CD4-positive, alpha-beta memory T cell (primary cell): ENCODE results near the gene VARS1. TPM values are rescaled to one million over a fixed set of nuclear protein-coding genes. Genes with fewer than 3 reads are reported as not detected.

Experiments
- CTCF ChIA-PET: fragments of 350-600 bp; sonication (Branson Sonifier 250); formaldehyde crosslinking; loops from one replicate; lab custom pipeline; 2021; ENCODE audit warnings: inconsistent platforms; ENCODE audit not compliant: partially characterized antibody; lab: Charles Lee
- POLR2A ChIA-PET: fragments of 350-600 bp; sonication (Branson Sonifier 250); formaldehyde crosslinking; loops from one replicate; lab custom pipeline; 2021; ENCODE audit not compliant: partially characterized antibody; lab: Charles Lee
- DNase-seq, 5 donors: peaks; one replicate each; pipeline versions ENCODE4 v3.0.0 to v3.0.0-alpha.2; 2020 to 2022; ENCODE audit warnings: mixed read lengths in 1 of 5
- H3K27ac ChIP-seq: one replicate; pipeline ENCODE4 v1.7.0; 2013; ENCODE audit warnings: low read depth, low read length
- H3K27me3 ChIP-seq: 2 replicates; pipeline ENCODE4 v1.7.0; 2013; ENCODE audit warnings: mild to moderate bottlenecking, low read length, moderate library complexity; ENCODE audit not compliant: insufficient read depth
- H3K36me3 ChIP-seq: 2 replicates; pipeline ENCODE4 v1.7.0; 2013; ENCODE audit warnings: mild to moderate bottlenecking, low read length, moderate library complexity; ENCODE audit not compliant: insufficient read depth
- H3K4me1 ChIP-seq: 2 replicates; pipeline ENCODE4 v1.7.0; 2013; ENCODE audit warnings: mild to moderate bottlenecking, low read length, moderate library complexity; ENCODE audit not compliant: insufficient read depth
- H3K4me3 ChIP-seq, 2 donors: one replicate each; pipeline ENCODE4 v1.7.0; 2013; ENCODE audit warnings: low read length in 2 of 2, mild to moderate bottlenecking in 1 of 2
- H3K9me3 ChIP-seq, 2 donors: one replicate each; pipeline ENCODE4 v1.7.0; 2013; ENCODE audit warnings: low read length in 2 of 2, control low read depth in 1 of 2; ENCODE audit not compliant: control insufficient read depth in 1 of 2
- H3K27ac Mint-ChIP-seq, 7 donors: one replicate each; pipeline ENCODE4 v1.8.0; 2020 to 2021; ENCODE audit warnings: mixed read lengths in 7 of 7, mild to moderate bottlenecking in 6 of 7, inconsistent platforms in 3 of 7, moderate library complexity in 3 of 7
- H3K27me3 Mint-ChIP-seq, 2 donors: one replicate each; pipeline ENCODE4 v1.8.0; 2020 to 2021; ENCODE audit warnings: mixed read lengths in 2 of 2
- H3K36me3 Mint-ChIP-seq, 2 donors: one replicate each; pipeline ENCODE4 v1.8.0; 2020 to 2021; ENCODE audit warnings: mixed read lengths in 2 of 2, inconsistent platforms in 1 of 2, mild to moderate bottlenecking in 1 of 2
- H3K4me1 Mint-ChIP-seq, 4 donors: one replicate each; pipeline ENCODE4 v1.8.0; 2020 to 2021; ENCODE audit warnings: mixed read lengths in 4 of 4, mild to moderate bottlenecking in 1 of 4
- H3K4me3 Mint-ChIP-seq, 8 donors: one replicate each; pipeline ENCODE4 v1.8.0; 2020 to 2021; ENCODE audit warnings: mixed read lengths in 8 of 8, mild to moderate bottlenecking in 7 of 8, moderate library complexity in 6 of 8, inconsistent platforms in 3 of 8
- H3K9me3 Mint-ChIP-seq, 8 donors: one replicate each; pipeline ENCODE4 v1.8.0; 2020 to 2021; ENCODE audit warnings: mixed read lengths in 8 of 8, mild to moderate bottlenecking in 5 of 8, inconsistent platforms in 3 of 8, moderate library complexity in 1 of 8
- intact Hi-C: fragments of 100-400 bp; cut with micrococcal nuclease; formaldehyde crosslinking; loops from one replicate; pipeline ENCODE4 v1.15.1; 2023
- polyA plus RNA-seq, 2 donors: library from polyadenylated mRNA; unstranded; fragments of 300-500 nt; fragmentation: Illumina TruSeq; gene quantifications; one replicate each; pipeline ENCODE4 v1.2.3, GENCODE V29; 2021
- total RNA-seq, 2 experiments: library from RNA; stranded (reverse); gene quantifications; one replicate each; pipeline ENCODE4 v1.2.3, GENCODE V29; 2021

Gene VARS1
- total and polyA plus RNA-seq, 4 experiments from 2014 or later: 39.6 to 46.8 (median 44.7) TPM

GRCh38 chr6:31830886-31831335, 35.4 kb upstream of the VARS1 start:
- peak overlapping the region; percentile 53 for H3K27ac ChIP-seq
- H3K4me3 Mint-ChIP-seq: peak overlapping the region; percentile 80 to 100 (median 96)
- H3K27me3 Mint-ChIP-seq: no peaks in the 10 kb centered on the region
- ChIA-PET CTCF (interaction anchor here (0.8 to 3.4 kb wide), 23 partner anchors 8 to 336 kb away, joined by 3 to 56 read pairs (median 6); partner anchors contain the start of genes ABHD16A, APOM, ATP6V1G2 and DDAH2), POLR2A (interaction anchor here (0.6 to 7.2 kb wide), 23 partner anchors 11 to 274 kb away, joined by 3 to 67 read pairs (median 7); partner anchors contain the start of genes ABHD16A, BAG6, CLIC1 and DDAH2)
- no peaks in the 10 kb centered on the region for H3K27me3 ChIP-seq
- DNase-seq: no peak
- H3K4me1 Mint-ChIP-seq: peaks cover 7 to 48% (median 28%) of the 10 kb centered on the region in 4 donors
- no peaks in the 10 kb centered on the region for H3K9me3 Mint-ChIP-seq
- intact Hi-C loops: loop anchor here (1.0 to 10.0 kb wide), 6 partner anchors 16 to 339 kb away; partner anchors contain the start of genes ATP6V1G2, DDAH2, DXO and HSPA1A
- peak overlapping the region; percentile 40 to 62 for H3K4me3 ChIP-seq
- peaks cover 0 to 21% of the 10 kb centered on the region in 2 donors for H3K36me3 Mint-ChIP-seq
- no peaks in the 10 kb centered on the region for H3K9me3 ChIP-seq
- H3K36me3 ChIP-seq: no peaks in the 10 kb centered on the region
- peak overlapping the region; percentile 82 to 94 (median 91) for H3K27ac Mint-ChIP-seq
- peaks cover 36% of the 10 kb centered on the region for H3K4me1 ChIP-seq

- peak overlapping the region; percentile 40 to 62 for H3K4me3 ChIP-seq
- no peaks in the 10 kb centered on the region for H3K36me3 ChIP-seq
- H3K27ac Mint-ChIP-seq: peak overlapping the region; percentile 82 to 95 (median 91)
- H3K27ac ChIP-seq: peak overlapping the region; percentile 53
- H3K9me3 Mint-ChIP-seq: no peaks in the 10 kb centered on the region
- intact Hi-C loops: loop anchor here (1.0 to 10.0 kb wide), 6 partner anchors 15 to 337 kb away; partner anchors contain the start of genes ATP6V1G2, DDAH2, DXO and HSPA1A
- ChIA-PET POLR2A (interaction anchor here (1.0 to 7.2 kb wide), 24 partner anchors 9 to 1142 kb away, joined by 3 to 67 read pairs (median 8); partner anchors contain the start of genes ABHD16A, BAG6, C6orf47 and DDAH2), CTCF (interaction anchor here (0.7 to 3.4 kb wide), 32 partner anchors 9 to 335 kb away, joined by 3 to 56 read pairs (median 6); partner anchors contain the start of genes ABHD16A, ATP6V1G2, CSNK2B and DDAH2)
- peaks cover 0 to 14% of the 10 kb centered on the region in 2 donors for H3K36me3 Mint-ChIP-seq
- peaks cover 12 to 49% (median 32%) of the 10 kb centered on the region in 4 donors for H3K4me1 Mint-ChIP-seq
- DNase-seq: peak in 4 of 5 donors; percentile 55 to 65 (median 60)
- H3K4me3 Mint-ChIP-seq: peak overlapping the region; percentile 80 to 100 (median 96)
- H3K4me1 ChIP-seq: peaks cover 39% of the 10 kb centered on the region
- H3K27me3 ChIP-seq: no peaks in the 10 kb centered on the region
- no peaks in the 10 kb centered on the region for H3K9me3 ChIP-seq
- no peaks in the 10 kb centered on the region for H3K27me3 Mint-ChIP-seq
Observed at GRCh38 chr6:31829633-31830283, 34.2 kb upstream of the VARS1 start.

- peak within 1 kb of the TSS; percentile 67 to 90 for H3K4me3 ChIP-seq
- H3K27me3 ChIP-seq: no peaks in the 10 kb centered on the region
- ChIA-PET POLR2A (interaction anchor here (0.6 to 3.5 kb wide), 36 partner anchors 9 to 368 kb away, joined by 3 to 81 read pairs (median 6); partner anchors contain the start of genes ABHD16A, BAG6, C6orf47 and CLIC1), CTCF (interaction anchor here (0.6 to 2.6 kb wide), 19 partner anchors 10 to 279 kb away, joined by 3 to 15 read pairs (median 6); partner anchors contain the start of genes ABHD16A, BAG6, HSPA1A and HSPA1L)
- H3K9me3 ChIP-seq: no peaks in the 10 kb centered on the region
- peak within 1 kb of the TSS; percentile 83 for H3K27ac ChIP-seq
- DNase-seq: peak; percentile 86 to 89 (median 87)
- peaks cover 18 to 55% (median 37%) of the 10 kb centered on the region in 4 donors for H3K4me1 Mint-ChIP-seq
- no peaks in the 10 kb centered on the region for H3K36me3 ChIP-seq
- peaks cover 45% of the 10 kb centered on the region for H3K4me1 ChIP-seq
- peaks cover 0 to 9% of the 10 kb centered on the region in 2 donors for H3K36me3 Mint-ChIP-seq
- H3K27me3 Mint-ChIP-seq: no peaks in the 10 kb centered on the region
- H3K27ac Mint-ChIP-seq: peak within 1 kb of the TSS; percentile 93 to 99 (median 96)
- H3K9me3 Mint-ChIP-seq: no peaks in the 10 kb centered on the region
- intact Hi-C loops: loop anchor here (1.0 kb wide), 1 partner anchor 32 kb away; the partner anchor contains the start of gene VARS1
- H3K4me3 Mint-ChIP-seq: peak within 1 kb of the TSS; percentile 88 to 98 (median 95)
Observed at GRCh38 chr6:31827286-31828079, 31.9 kb upstream of the VARS1 start, which contains the start of gene HSPA1B. HSPA1B (plus strand) TSS chr6:31827738; CDS start chr6:31827951, 213 bp downstream.

GRCh38 chr6:31826793-31827285, 31.3 kb upstream of the VARS1 start:
- ChIA-PET POLR2A (interaction anchor here (0.7 to 3.5 kb wide), 35 partner anchors 9 to 369 kb away, joined by 3 to 81 read pairs (median 6); partner anchors contain the start of genes ABHD16A, BAG6, C6orf47 and CLIC1), CTCF (interaction anchor here (0.8 to 2.6 kb wide), 20 partner anchors 9 to 276 kb away, joined by 3 to 15 read pairs (median 6); partner anchors contain the start of genes ABHD16A, BAG6, DDAH2 and HSPA1A)
- intact Hi-C loops: loop anchor here (1.0 kb wide), 1 partner anchor 32 kb away; the partner anchor contains the start of gene VARS1
- H3K9me3 ChIP-seq: no peaks in the 10 kb centered on the region
- peak overlapping the region; percentile 93 to 99 (median 96) for H3K27ac Mint-ChIP-seq
- DNase-seq: peak in 1 of 5 donors; percentile 62
- peaks cover 49% of the 10 kb centered on the region for H3K4me1 ChIP-seq
- no peaks in the 10 kb centered on the region for H3K36me3 ChIP-seq
- no peaks in the 10 kb centered on the region for H3K27me3 ChIP-seq
- peak overlapping the region; percentile 83 for H3K27ac ChIP-seq
- no peaks in the 10 kb centered on the region for H3K27me3 Mint-ChIP-seq
- H3K36me3 Mint-ChIP-seq: peaks cover 0 to 14% of the 10 kb centered on the region in 2 donors
- peak overlapping the region; percentile 88 to 98 (median 95) for H3K4me3 Mint-ChIP-seq
- H3K9me3 Mint-ChIP-seq: no peaks in the 10 kb centered on the region
- H3K4me1 Mint-ChIP-seq: peaks cover 23 to 62% (median 41%) of the 10 kb centered on the region in 4 donors
- H3K4me3 ChIP-seq: peak overlapping the region; percentile 67 to 90

GRCh38 chr6:31825553-31825952, 30.0 kb upstream of the VARS1 start:
- ChIA-PET POLR2A (interaction anchor here (1.0 to 4.3 kb wide), 6 partner anchors 12 to 173 kb away, joined by 3 to 81 read pairs (median 14); partner anchors contain the start of genes ABHD16A, BAG6, CLIC1 and HSPA1A), CTCF (interaction anchor here (1.1 to 2.6 kb wide), 4 partner anchors 8 to 227 kb away, joined by 3 to 15 read pairs (median 8); partner anchors contain the start of gene LSM2)
- Histone ChIP-seq H3K27ac (no peak overlapping the region), H3K4me3 (no peak overlapping the region), H3K4me1 (peaks cover 48% of the 10 kb centered on the region), H3K36me3 (no peaks in the 10 kb centered on the region), H3K9me3 (no peaks in the 10 kb centered on the region), H3K27me3 (no peaks in the 10 kb centered on the region)
- H3K27me3 Mint-ChIP-seq: no peaks in the 10 kb centered on the region
- H3K9me3 Mint-ChIP-seq: no peaks in the 10 kb centered on the region
- H3K27ac Mint-ChIP-seq: peak overlapping the region in 6 of 7 donors; percentile 69 to 99 (median 82)
- H3K36me3 Mint-ChIP-seq: peaks cover 0 to 15% of the 10 kb centered on the region in 2 donors
- DNase-seq: no peak
- peak overlapping the region in 4 of 8 donors; percentile 17 to 98 (median 94) for H3K4me3 Mint-ChIP-seq
- H3K4me1 Mint-ChIP-seq: peaks cover 19 to 62% (median 43%) of the 10 kb centered on the region in 4 donors
- intact Hi-C loops: no loop called here
